ENCODE results near the gene SPSB2.

DNA sequence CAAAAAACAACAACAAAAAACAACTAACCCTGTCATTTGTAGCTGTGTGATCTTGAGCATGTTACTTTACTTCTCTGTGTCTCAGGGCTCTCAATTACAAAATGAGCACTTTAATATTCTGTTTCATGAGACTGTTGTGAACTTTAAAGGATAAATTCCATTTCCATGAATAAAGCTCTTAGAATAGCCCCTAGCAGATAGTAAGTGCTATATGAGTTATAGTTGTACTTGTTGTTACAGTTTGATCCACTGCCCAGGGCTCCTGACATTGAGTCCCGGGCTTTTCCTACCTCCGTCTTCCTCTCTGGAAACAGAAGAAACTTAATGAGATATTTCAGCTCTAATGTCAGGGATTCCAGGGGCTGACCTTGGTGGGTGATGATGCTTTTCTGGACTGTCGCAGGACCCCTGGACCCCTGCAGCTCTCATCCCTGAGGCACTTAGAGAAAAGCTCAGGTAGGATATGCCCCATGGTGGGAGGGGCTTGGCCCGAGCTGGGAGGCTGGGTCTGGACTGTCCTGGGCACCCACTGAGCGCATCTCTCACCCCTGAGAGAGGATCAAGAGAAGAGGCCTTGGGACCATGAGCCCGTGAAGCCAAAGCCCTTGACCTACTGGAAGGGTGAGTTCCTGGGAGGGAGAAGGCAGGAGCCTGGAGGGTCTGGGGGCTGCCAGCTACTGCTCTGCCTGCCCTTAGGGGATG is 39.8 kb downstream of the SPSB2 start:
- TF ChIP-seq, protein P1, sequence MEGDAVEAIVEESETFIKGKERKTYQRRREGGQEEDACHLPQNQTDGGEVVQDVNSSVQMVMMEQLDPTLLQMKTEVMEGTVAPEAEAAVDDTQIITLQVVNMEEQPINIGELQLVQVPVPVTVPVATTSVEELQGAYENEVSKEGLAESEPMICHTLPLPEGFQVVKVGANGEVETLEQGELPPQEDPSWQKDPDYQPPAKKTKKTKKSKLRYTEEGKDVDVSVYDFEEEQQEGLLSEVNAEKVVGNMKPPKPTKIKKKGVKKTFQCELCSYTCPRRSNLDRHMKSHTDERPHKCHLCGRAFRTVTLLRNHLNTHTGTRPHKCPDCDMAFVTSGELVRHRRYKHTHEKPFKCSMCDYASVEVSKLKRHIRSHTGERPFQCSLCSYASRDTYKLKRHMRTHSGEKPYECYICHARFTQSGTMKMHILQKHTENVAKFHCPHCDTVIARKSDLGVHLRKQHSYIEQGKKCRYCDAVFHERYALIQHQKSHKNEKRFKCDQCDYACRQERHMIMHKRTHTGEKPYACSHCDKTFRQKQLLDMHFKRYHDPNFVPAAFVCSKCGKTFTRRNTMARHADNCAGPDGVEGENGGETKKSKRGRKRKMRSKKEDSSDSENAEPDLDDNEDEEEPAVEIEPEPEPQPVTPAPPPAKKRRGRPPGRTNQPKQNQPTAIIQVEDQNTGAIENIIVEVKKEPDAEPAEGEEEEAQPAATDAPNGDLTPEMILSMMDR (IDR thresholded peaks at IDR 0.05; ENCODE audit: low read length), result no peak
- TF ChIP-seq EZH2phosphoT487 (IDR thresholded peaks at IDR 0.05; ENCODE audit: low read length) (no peak), EZH2 (optimal IDR thresholded peaks at IDR 0.05; ENCODE audit: low read depth, low read length) (no peak)
